Measurements from ENCODE around the gene PXYLP1.

Gene PXYLP1

DNA sequence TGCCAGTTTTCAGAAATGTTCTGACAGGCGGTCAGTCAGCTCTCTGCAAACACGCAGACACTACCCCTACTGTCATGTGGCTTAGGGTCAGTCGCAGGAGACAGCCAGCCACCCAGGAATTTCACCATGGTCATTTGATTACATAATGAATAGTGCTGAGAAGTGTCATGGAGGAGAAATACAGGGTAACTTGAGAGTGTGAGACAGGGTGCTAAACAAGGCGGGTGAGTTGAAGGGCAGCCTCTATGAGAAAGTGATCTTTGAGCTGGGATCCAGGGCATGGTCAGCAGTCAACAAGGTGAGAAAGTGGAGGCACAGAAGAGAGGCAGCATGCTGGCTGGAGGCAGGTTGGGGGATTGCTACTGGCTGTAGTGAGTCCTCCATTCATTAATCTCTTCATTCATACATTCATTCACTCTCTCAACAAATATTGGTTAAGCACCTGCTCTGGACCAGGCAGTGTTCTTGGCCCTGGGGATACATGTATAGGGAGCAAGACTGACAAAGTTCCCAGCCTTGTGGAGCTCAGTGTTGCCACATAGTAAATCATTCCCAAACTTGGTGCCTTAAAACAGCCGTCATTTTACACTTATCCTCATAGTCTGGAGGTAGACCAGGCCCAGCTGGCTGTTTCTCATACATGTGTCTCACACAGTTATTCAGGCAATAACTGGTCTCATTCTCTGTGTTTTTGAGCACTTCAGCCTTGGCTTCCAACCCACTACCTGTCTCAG, 14.8 kb downstream of the PXYLP1 start:
- Histone ChIP-seq H3K9me3 (ENCODE audit: control insufficient read depth, low read length) (no peaks in the 10 kb centered on the region), H3K4me2 (ENCODE audit: low read length) (no peak overlapping the region), H3K27me3 (ENCODE audit: control insufficient read depth, insufficient read depth, low read length) (no peaks in the 10 kb centered on the region), H3K27ac (peak overlapping the region; percentile 81), H3K9ac (no peak overlapping the region), H3K4me1 (peaks cover 38% of the 10 kb centered on the region), H3K36me3 (ENCODE audit: control insufficient read depth, insufficient read depth, low read length) (no peaks in the 10 kb centered on the region), H2AFZ (peak overlapping the region; percentile 34), H3K4me3 (ENCODE audit: low read depth, low read length) (no peak overlapping the region), H3K79me2 (peaks cover 32% of the 10 kb centered on the region)
- TF ChIP-seq, protein P1, sequence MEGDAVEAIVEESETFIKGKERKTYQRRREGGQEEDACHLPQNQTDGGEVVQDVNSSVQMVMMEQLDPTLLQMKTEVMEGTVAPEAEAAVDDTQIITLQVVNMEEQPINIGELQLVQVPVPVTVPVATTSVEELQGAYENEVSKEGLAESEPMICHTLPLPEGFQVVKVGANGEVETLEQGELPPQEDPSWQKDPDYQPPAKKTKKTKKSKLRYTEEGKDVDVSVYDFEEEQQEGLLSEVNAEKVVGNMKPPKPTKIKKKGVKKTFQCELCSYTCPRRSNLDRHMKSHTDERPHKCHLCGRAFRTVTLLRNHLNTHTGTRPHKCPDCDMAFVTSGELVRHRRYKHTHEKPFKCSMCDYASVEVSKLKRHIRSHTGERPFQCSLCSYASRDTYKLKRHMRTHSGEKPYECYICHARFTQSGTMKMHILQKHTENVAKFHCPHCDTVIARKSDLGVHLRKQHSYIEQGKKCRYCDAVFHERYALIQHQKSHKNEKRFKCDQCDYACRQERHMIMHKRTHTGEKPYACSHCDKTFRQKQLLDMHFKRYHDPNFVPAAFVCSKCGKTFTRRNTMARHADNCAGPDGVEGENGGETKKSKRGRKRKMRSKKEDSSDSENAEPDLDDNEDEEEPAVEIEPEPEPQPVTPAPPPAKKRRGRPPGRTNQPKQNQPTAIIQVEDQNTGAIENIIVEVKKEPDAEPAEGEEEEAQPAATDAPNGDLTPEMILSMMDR (IDR thresholded peaks at IDR 0.05) = no peak

DNA sequence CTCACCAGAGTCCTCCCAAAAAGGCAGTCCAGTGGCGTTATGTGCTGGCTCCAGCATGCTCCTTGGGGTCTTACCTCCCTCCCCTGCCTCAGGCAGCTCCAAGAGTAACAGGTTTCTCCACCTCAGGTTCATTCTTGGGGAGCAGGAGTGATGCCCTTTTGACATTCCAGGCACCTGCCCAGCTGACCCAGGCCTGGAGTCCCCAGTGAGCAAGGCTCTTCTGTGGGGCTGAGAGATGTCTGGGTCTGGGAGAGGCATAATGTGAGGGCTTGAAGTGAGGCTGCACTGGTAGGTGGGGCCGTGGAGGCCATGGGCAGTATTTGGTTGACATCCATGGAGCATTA, 15.3 kb downstream of the PXYLP1 start:
- H3K27me3 ChIP-seq (ENCODE audit: control insufficient read depth, insufficient read depth, low read length) = no peaks in the 10 kb centered on the region
- H3K27ac ChIP-seq = peak overlapping the region; percentile 81
- TF ChIP-seq, protein P1 (IDR thresholded peaks at IDR 0.05) = no peak
- H3K79me2 ChIP-seq = peaks cover 32% of the 10 kb centered on the region
- H3K4me1 ChIP-seq = peaks cover 32% of the 10 kb centered on the region
- no peak overlapping the region for H2AFZ ChIP-seq
- H3K4me3 ChIP-seq (ENCODE audit: low read depth, low read length) = no peak overlapping the region
- no peaks in the 10 kb centered on the region for H3K36me3 ChIP-seq (ENCODE audit: control insufficient read depth, insufficient read depth, low read length)
- H3K4me2 ChIP-seq (ENCODE audit: low read length) = no peak overlapping the region
- no peaks in the 10 kb centered on the region for H3K9me3 ChIP-seq (ENCODE audit: control insufficient read depth, low read length)
- H3K9ac ChIP-seq = no peak overlapping the region

- Histone ChIP-seq H2AFZ (no peak overlapping the region), H3K9me3 (ENCODE audit: control insufficient read depth, low read length) (no peaks in the 10 kb centered on the region), H3K4me1 (peaks cover 23% of the 10 kb centered on the region), H3K4me3 (ENCODE audit: low read depth, low read length) (no peak overlapping the region), H3K27ac (no peak overlapping the region), H3K27me3 (ENCODE audit: control insufficient read depth, insufficient read depth, low read length) (no peaks in the 10 kb centered on the region), H3K79me2 (peaks cover 33% of the 10 kb centered on the region), H3K36me3 (ENCODE audit: control insufficient read depth, insufficient read depth, low read length) (no peaks in the 10 kb centered on the region), H3K9ac (no peak overlapping the region), H3K4me2 (ENCODE audit: low read length) (no peak overlapping the region)
- TF ChIP-seq, protein P1 (IDR thresholded peaks at IDR 0.05) = no peak
These were observed 16.4 kb downstream of the PXYLP1 start for GRCh38 chr3:141248064-141248463.

GRCh38 chr3:141249041-141249440, 17.4 kb downstream of the PXYLP1 start:
- peaks cover 28% of the 10 kb centered on the region for H3K79me2 ChIP-seq
- H3K27ac ChIP-seq = peak overlapping the region; percentile 22

More at GRCh38 chr3:141249041-141249440, 17.4 kb downstream of the PXYLP1 start:
- no peak overlapping the region for H3K9ac ChIP-seq
- H3K4me1 ChIP-seq = peaks cover 21% of the 10 kb centered on the region
- no peak overlapping the region for H3K4me2 ChIP-seq (ENCODE audit: low read length)
- H3K36me3 ChIP-seq (ENCODE audit: control insufficient read depth, insufficient read depth, low read length) = no peaks in the 10 kb centered on the region
- no peak overlapping the region for H3K4me3 ChIP-seq (ENCODE audit: low read depth, low read length)
- TF ChIP-seq, protein P1 (IDR thresholded peaks at IDR 0.05) = no peak
- no peaks in the 10 kb centered on the region for H3K9me3 ChIP-seq (ENCODE audit: control insufficient read depth, low read length)
- H3K27me3 ChIP-seq (ENCODE audit: control insufficient read depth, insufficient read depth, low read length) = no peaks in the 10 kb centered on the region
- H2AFZ ChIP-seq = no peak overlapping the region

All from parathyroid adenoma (tissue), 2 donors.